ENCODE results near the gene MORC2. TPM values are rescaled to one million over a fixed set of nuclear protein-coding genes. Genes with fewer than 3 reads are reported as not detected.

Gene MORC2
- polyA plus RNA-seq, 1 donor from 2014 or later = 15.1 TPM

GRCh38 chr22:30887453-30887852 lies 81.1 kb downstream of the MORC2 start:
- H3K27ac ChIP-seq (ENCODE audit: low read length) = no peak overlapping the region
- no peak overlapping the region for H3K4me2 ChIP-seq (ENCODE audit: low read length)
- H3K9me3 ChIP-seq (ENCODE audit: low read length) = no peaks in the 10 kb centered on the region
- TF ChIP-seq, protein P1, sequence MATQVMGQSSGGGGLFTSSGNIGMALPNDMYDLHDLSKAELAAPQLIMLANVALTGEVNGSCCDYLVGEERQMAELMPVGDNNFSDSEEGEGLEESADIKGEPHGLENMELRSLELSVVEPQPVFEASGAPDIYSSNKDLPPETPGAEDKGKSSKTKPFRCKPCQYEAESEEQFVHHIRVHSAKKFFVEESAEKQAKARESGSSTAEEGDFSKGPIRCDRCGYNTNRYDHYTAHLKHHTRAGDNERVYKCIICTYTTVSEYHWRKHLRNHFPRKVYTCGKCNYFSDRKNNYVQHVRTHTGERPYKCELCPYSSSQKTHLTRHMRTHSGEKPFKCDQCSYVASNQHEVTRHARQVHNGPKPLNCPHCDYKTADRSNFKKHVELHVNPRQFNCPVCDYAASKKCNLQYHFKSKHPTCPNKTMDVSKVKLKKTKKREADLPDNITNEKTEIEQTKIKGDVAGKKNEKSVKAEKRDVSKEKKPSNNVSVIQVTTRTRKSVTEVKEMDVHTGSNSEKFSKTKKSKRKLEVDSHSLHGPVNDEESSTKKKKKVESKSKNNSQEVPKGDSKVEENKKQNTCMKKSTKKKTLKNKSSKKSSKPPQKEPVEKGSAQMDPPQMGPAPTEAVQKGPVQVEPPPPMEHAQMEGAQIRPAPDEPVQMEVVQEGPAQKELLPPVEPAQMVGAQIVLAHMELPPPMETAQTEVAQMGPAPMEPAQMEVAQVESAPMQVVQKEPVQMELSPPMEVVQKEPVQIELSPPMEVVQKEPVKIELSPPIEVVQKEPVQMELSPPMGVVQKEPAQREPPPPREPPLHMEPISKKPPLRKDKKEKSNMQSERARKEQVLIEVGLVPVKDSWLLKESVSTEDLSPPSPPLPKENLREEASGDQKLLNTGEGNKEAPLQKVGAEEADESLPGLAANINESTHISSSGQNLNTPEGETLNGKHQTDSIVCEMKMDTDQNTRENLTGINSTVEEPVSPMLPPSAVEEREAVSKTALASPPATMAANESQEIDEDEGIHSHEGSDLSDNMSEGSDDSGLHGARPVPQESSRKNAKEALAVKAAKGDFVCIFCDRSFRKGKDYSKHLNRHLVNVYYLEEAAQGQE (IDR thresholded peaks at IDR 0.05; ENCODE audit: borderline replicate concordance) = no peak
- no peak for TF ChIP-seq POLR2AphosphoS5 (IDR thresholded peaks at IDR 0.05)
- no peak for TF ChIP-seq CTCF (IDR thresholded peaks at IDR 0.05; ENCODE audit: poor library complexity, severe bottlenecking)
- TF ChIP-seq RAD21 (conservative IDR thresholded peaks at IDR 0.05) = no peak
- TF ChIP-seq EP300 (conservative IDR thresholded peaks at IDR 0.05; ENCODE audit: poor library complexity, severe bottlenecking) = no peak
- TF ChIP-seq MXI1 (conservative IDR thresholded peaks at IDR 0.05; ENCODE audit: poor library complexity, severe bottlenecking) = no peak
- no peak for TF ChIP-seq TAF1 (IDR thresholded peaks at IDR 0.05; ENCODE audit: low read depth)
- TF ChIP-seq EZH2 (IDR thresholded peaks at IDR 0.05; ENCODE audit: borderline replicate concordance, insufficient read depth, low read length, poor library complexity, severe bottlenecking) = no peak
- no peak for TF ChIP-seq SMC3 (conservative IDR thresholded peaks at IDR 0.05; ENCODE audit: poor library complexity)
- no peak overlapping the region for H3K4me3 ChIP-seq (ENCODE audit: low read length)
- no peak overlapping the region for H3K9ac ChIP-seq (ENCODE audit: low read length)
- no peaks in the 10 kb centered on the region for H3F3A ChIP-seq (ENCODE audit: insufficient read depth, low read length, poor library complexity, severe bottlenecking)
- no peaks in the 10 kb centered on the region for H3K9me2 ChIP-seq (ENCODE audit: insufficient read depth, low read length)
- H3K27me3 ChIP-seq (ENCODE audit: insufficient read depth, low read depth, low read length) = no peaks in the 10 kb centered on the region
- peaks cover 6% of the 10 kb centered on the region for H3K36me3 ChIP-seq (ENCODE audit: insufficient read depth, low read length)
- no peaks in the 10 kb centered on the region for H3K79me2 ChIP-seq (replicated peaks; ENCODE audit: insufficient read depth, low read length)
- no peak overlapping the region for H2AFZ ChIP-seq (ENCODE audit: low read depth, low read length)
- no peaks in the 10 kb centered on the region for H4K20me1 ChIP-seq (ENCODE audit: insufficient read depth)

DNA sequence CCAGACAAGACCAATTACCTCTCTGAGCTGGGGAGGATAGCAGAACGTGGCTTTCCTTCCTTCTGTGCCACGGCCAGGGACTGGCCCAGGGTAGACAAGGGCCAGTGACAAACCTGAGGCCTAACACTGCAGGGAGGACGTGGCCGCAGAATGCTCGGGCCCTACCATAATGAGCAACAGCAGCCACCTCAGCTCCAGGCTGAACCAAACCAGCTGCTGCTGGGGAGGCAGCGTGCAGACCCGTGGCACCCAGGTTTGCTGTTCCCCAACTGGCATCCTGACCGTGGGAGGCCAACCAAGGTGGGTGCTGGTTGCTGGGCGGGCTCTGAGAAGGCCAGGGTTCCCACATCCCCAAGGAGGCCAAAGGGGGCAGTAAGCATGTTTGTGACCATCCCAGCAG lies 83.0 kb downstream of the MORC2 start:
- peaks cover 6% of the 10 kb centered on the region for H3K36me3 ChIP-seq (ENCODE audit: insufficient read depth, low read length)
- no peak overlapping the region for H3K9ac ChIP-seq (ENCODE audit: low read length)
- H3K9me2 ChIP-seq (ENCODE audit: insufficient read depth, low read length) = no peaks in the 10 kb centered on the region
- H3F3A ChIP-seq (ENCODE audit: insufficient read depth, low read length, poor library complexity, severe bottlenecking) = no peaks in the 10 kb centered on the region
- no peak overlapping the region for H3K4me2 ChIP-seq (ENCODE audit: low read length)
- TF ChIP-seq EZH2 (IDR thresholded peaks at IDR 0.05; ENCODE audit: borderline replicate concordance, insufficient read depth, low read length, poor library complexity, severe bottlenecking) (no peak), SMC3 (conservative IDR thresholded peaks at IDR 0.05; ENCODE audit: poor library complexity) (no peak), EP300 (conservative IDR thresholded peaks at IDR 0.05; ENCODE audit: poor library complexity, severe bottlenecking) (no peak), RAD21 (conservative IDR thresholded peaks at IDR 0.05) (no peak), POLR2AphosphoS5 (IDR thresholded peaks at IDR 0.05) (no peak), MXI1 (conservative IDR thresholded peaks at IDR 0.05; ENCODE audit: poor library complexity, severe bottlenecking) (no peak), TAF1 (IDR thresholded peaks at IDR 0.05; ENCODE audit: low read depth) (no peak), CTCF (IDR thresholded peaks at IDR 0.05; ENCODE audit: poor library complexity, severe bottlenecking) (no peak)
- TF ChIP-seq, protein P1 (IDR thresholded peaks at IDR 0.05; ENCODE audit: borderline replicate concordance) = no peak
- H3K27me3 ChIP-seq (ENCODE audit: insufficient read depth, low read depth, low read length) = no peaks in the 10 kb centered on the region
- no peak overlapping the region for H2AFZ ChIP-seq (ENCODE audit: low read depth, low read length)
- no peaks in the 10 kb centered on the region for H3K9me3 ChIP-seq (ENCODE audit: low read length)
- no peaks in the 10 kb centered on the region for H3K79me2 ChIP-seq (replicated peaks; ENCODE audit: insufficient read depth, low read length)
- H4K20me1 ChIP-seq (ENCODE audit: insufficient read depth) = no peaks in the 10 kb centered on the region
- no peak overlapping the region for H3K27ac ChIP-seq (ENCODE audit: low read length)
- H3K4me3 ChIP-seq (ENCODE audit: low read length) = no peak overlapping the region

Measured in neural cell (in vitro differentiated cells).